PC-9 (cell line): ENCODE results near the gene SPINK4. TPM values are rescaled to one million over a fixed set of nuclear protein-coding genes. Genes with fewer than 3 reads are reported as not detected.

Source experiments
- BruUV-seq: library from RNA; stranded (reverse); fragments of 400-500 nt; replicated peaks from 2 replicates; lab custom pipeline; 2021; lab: Mats Ljungman, UMichigan
- CTCF ChIA-PET: fragments of 300-600 bp; sonication (Branson Sonifier 250); formaldehyde crosslinking; loops from one replicate; lab custom pipeline; 2022; ENCODE audit warnings: antibody characterized with exemption; lab: Charles Lee
- POLR2A ChIA-PET: fragments of 300-600 bp; sonication (Branson Sonifier 250); formaldehyde crosslinking; loops from one replicate; lab custom pipeline; 2022; ENCODE audit warnings: antibody characterized with exemption; ENCODE audit not compliant: unreplicated experiment; lab: Charles Lee
- DNase-seq, 2 experiments: peaks; one replicate each; pipeline versions ENCODE4 v3.0.0 to v3.0.0-alpha.2; 2015 to 2022; ENCODE audit warnings: mixed read lengths in 1 of 2
- H2AFZ ChIP-seq: fragments of 200-600 bp; sonication (generic); 2 replicates; pipeline ENCODE4 v1.8.1; 2017; ENCODE audit warnings: antibody characterized with exemption
- H3F3A ChIP-seq: fragments of 200-600 bp; sonication (generic); 2 replicates; pipeline ENCODE4 v1.8.1; 2017; ENCODE audit warnings: antibody characterized with exemption, mild to moderate bottlenecking, low read depth; ENCODE audit not compliant: insufficient read depth
- H3K27ac ChIP-seq: fragments of 200-600 bp; sonication (generic); 2 replicates; pipeline ENCODE4 v1.6.1; 2016; ENCODE audit warnings: mixed run types
- H3K27me3 ChIP-seq: fragments of 200-600 bp; sonication (generic); 2 replicates; pipeline ENCODE4 v1.6.1; 2016; ENCODE audit warnings: low read depth, mixed run types; ENCODE audit not compliant: insufficient read depth
- H3K36me3 ChIP-seq: fragments of 200-600 bp; sonication (generic); 2 replicates; pipeline ENCODE4 v1.6.1; 2016; ENCODE audit warnings: low read depth, mixed run types
- H3K4me1 ChIP-seq: fragments of 200-600 bp; sonication (generic); replicated peaks from 2 replicates; pipeline ENCODE4 v1.6.1; 2016; ENCODE audit warnings: mixed run types; ENCODE audit not compliant: insufficient read depth
- H3K4me2 ChIP-seq: fragments of 200-600 bp; sonication (generic); 2 replicates; pipeline ENCODE4 v1.6.1; 2017; ENCODE audit warnings: mixed run types
- H3K4me3 ChIP-seq: fragments of 200-600 bp; sonication (generic); 2 replicates; pipeline ENCODE4 v1.6.1; 2016; ENCODE audit warnings: mixed run types
- H3K79me2 ChIP-seq: fragments of 200-600 bp; sonication (generic); 2 replicates; pipeline ENCODE4 v1.6.1; 2017; ENCODE audit warnings: low read depth, mixed run types
- H3K9me2 ChIP-seq: fragments of 200-600 bp; sonication (generic); 2 replicates; pipeline ENCODE4 v1.8.1; 2017; ENCODE audit warnings: mild to moderate bottlenecking; ENCODE audit not compliant: insufficient read depth
- H3K9me3 ChIP-seq: fragments of 200-600 bp; sonication (generic); 2 replicates; pipeline ENCODE4 v1.8.1; 2016; ENCODE audit warnings: low read depth; ENCODE audit not compliant: insufficient read depth
- H4K20me1 ChIP-seq: fragments of 200-600 bp; sonication (generic); 2 replicates; pipeline ENCODE4 v1.8.1; 2017; ENCODE audit not compliant: insufficient read depth
- EZH2 ChIP-seq: fragments of 200-600 bp; sonication (generic); IDR thresholded peaks from 2 replicates; pipeline ENCODE4 v1.8.0; 2017; ENCODE audit warnings: antibody characterized with exemption, low read depth
- intact Hi-C: fragments of 100-400 bp; cut with micrococcal nuclease; formaldehyde crosslinking; loops from one replicate; pipeline ENCODE4 v1.10.0; 2022; ENCODE audit not compliant: unreplicated experiment
- total RNA-seq: library from RNA; stranded (reverse); gene quantifications from 2 replicates; pipeline ENCODE4 v1.2.3, GENCODE V29; 2021
- TF ChIP-seq, protein P1 (sequence below): fragments of 200-600 bp; sonication (generic); conservative IDR thresholded peaks from 2 replicates; pipeline ENCODE4 v1.6.1; 2017; ENCODE audit warnings: mixed run types, antibody characterized with exemption, mild to moderate bottlenecking, moderate library complexity

Gene SPINK4
- total RNA-seq, 1 experiment from 2014 or later, result not detected

DNA sequence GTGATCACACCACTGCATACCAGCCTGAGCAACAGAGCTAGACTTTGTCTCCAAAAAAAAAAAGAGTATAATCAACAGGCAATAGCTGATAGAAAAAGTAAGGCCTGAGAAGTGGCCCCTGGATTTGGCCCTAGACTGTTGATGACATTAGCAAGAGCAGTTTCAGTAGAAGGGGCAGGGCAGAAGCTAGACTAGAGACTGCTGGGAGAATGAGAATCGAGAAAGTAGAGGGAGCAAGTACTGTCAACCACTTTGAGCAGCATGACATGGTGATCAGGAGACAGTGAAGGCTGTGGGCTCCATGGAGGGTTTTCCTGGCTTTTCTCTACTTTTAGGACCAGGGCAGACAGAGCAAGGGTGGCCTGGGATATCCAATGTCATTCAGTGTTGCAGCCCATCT lies 37.9 kb upstream of the SPINK4 start:
- Histone ChIP-seq H4K20me1 (no peaks in the 10 kb centered on the region), H2AFZ (no peak overlapping the region), H3K27ac (no peak overlapping the region), H3K79me2 (no peaks in the 10 kb centered on the region), H3K9me3 (no peaks in the 10 kb centered on the region), H3K4me2 (no peak overlapping the region), H3K4me1 (no peaks in the 10 kb centered on the region), H3K9me2 (no peaks in the 10 kb centered on the region), H3K27me3 (no peaks in the 10 kb centered on the region), H3K36me3 (no peaks in the 10 kb centered on the region), H3F3A (no peaks in the 10 kb centered on the region), H3K4me3 (no peak overlapping the region)
- DNase-seq, result no peak
- ChIA-PET POLR2A (no interaction called here), CTCF (no interaction called here)
- TF ChIP-seq EZH2, result no peak
- TF ChIP-seq, protein P1, sequence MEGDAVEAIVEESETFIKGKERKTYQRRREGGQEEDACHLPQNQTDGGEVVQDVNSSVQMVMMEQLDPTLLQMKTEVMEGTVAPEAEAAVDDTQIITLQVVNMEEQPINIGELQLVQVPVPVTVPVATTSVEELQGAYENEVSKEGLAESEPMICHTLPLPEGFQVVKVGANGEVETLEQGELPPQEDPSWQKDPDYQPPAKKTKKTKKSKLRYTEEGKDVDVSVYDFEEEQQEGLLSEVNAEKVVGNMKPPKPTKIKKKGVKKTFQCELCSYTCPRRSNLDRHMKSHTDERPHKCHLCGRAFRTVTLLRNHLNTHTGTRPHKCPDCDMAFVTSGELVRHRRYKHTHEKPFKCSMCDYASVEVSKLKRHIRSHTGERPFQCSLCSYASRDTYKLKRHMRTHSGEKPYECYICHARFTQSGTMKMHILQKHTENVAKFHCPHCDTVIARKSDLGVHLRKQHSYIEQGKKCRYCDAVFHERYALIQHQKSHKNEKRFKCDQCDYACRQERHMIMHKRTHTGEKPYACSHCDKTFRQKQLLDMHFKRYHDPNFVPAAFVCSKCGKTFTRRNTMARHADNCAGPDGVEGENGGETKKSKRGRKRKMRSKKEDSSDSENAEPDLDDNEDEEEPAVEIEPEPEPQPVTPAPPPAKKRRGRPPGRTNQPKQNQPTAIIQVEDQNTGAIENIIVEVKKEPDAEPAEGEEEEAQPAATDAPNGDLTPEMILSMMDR, result no peak
- BruUV-seq, result no TSS peak
- intact Hi-C loops, result no loop called here

DNA sequence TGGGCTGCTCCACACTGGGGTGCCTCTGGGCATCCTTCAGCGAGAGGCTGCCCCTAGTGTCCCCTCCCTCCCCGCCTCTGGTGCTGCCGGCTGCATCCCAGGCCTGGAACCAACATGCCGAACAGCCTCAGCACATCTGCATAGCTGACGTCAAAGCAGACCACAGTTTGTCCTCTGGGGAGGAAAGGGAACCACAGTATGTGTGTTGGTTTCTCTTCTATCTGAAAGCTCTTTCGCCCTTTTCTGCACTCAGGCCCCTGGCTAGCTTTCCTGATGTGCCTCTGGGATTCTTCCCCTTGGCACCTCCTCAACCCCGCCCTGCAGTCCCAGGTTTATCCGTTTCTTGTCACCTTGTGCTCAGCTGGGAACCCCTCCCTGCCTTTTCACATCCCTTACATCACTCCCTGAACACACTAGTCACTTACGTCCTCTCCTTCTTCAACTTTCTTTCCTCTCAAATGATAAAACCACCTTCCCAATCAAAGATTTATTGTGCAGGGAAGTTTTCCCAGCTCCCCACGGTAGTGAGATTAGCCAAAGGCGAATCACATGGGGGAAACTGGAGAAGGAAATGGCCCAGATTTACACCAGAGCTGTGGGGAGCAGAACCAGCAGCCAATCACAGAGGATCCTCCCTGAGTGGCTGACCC lies 37.3 kb upstream of the SPINK4 start:
- Histone ChIP-seq H4K20me1 (no peaks in the 10 kb centered on the region), H3K79me2 (no peaks in the 10 kb centered on the region), H3F3A (no peaks in the 10 kb centered on the region), H3K27me3 (no peaks in the 10 kb centered on the region), H3K9me3 (no peaks in the 10 kb centered on the region), H3K4me2 (no peak overlapping the region), H3K4me3 (no peak overlapping the region), H3K9me2 (no peaks in the 10 kb centered on the region), H3K4me1 (no peaks in the 10 kb centered on the region), H3K27ac (no peak overlapping the region), H2AFZ (no peak overlapping the region), H3K36me3 (no peaks in the 10 kb centered on the region)
- no peak for DNase-seq
- no peak for TF ChIP-seq EZH2
- TF ChIP-seq, protein P1, result no peak
- intact Hi-C loops, result no loop called here
- ChIA-PET POLR2A (no interaction called here), CTCF (no interaction called here)
- BruUV-seq, result no TSS peak

DNA sequence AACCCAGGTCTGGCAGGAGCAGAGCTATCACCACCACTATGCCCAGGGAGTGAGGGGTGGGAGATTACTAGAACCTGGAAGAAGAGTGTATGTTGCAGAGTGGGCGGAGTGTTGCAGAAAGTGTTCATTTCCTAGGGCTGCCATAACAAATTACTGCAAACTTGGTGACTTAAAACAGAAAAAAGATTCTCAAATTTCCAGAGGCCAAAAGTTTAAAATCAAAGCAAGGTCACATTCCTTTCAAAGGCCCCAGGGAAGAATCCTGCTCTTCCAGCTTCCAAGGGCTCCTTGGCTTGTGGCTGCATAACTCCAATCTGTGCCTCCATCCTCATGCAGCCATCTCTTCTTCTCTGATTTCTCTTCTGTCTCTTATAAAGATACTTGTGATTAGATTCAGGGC lies 30.6 kb upstream of the SPINK4 start:
- TF ChIP-seq, protein P1, result no peak
- no peak for TF ChIP-seq EZH2
- H3K27ac ChIP-seq, result no peak overlapping the region
- no peak overlapping the region for H2AFZ ChIP-seq
- H3K79me2 ChIP-seq, result no peaks in the 10 kb centered on the region
- H3K9me3 ChIP-seq, result no peaks in the 10 kb centered on the region
- peaks cover 38% of the 10 kb centered on the region for H3K4me1 ChIP-seq
- DNase-seq, result no peak
- H3K27me3 ChIP-seq, result no peaks in the 10 kb centered on the region
- no peaks in the 10 kb centered on the region for H3K36me3 ChIP-seq
- peaks cover 18% of the 10 kb centered on the region for H3F3A ChIP-seq
- ChIA-PET POLR2A (no interaction called here), CTCF (no interaction called here)
- BruUV-seq, result no TSS peak
- no peaks in the 10 kb centered on the region for H4K20me1 ChIP-seq
- no peaks in the 10 kb centered on the region for H3K9me2 ChIP-seq
- intact Hi-C loops, result no loop called here
- H3K4me3 ChIP-seq, result no peak overlapping the region
- H3K4me2 ChIP-seq, result peak overlapping the region; percentile 31
